BJ (cell line): ENCODE data around the gene PSD4. TPM values are rescaled to one million over a fixed set of nuclear protein-coding genes. Genes with fewer than 3 reads are reported as not detected.

Source experiments
- CTCF ChIA-PET: fragments of 350-600 bp; formaldehyde crosslinking; extraction: SDS; loops from one replicate; lab custom pipeline; 2021; ENCODE audit warnings: antibody characterized with exemption, inconsistent platforms; lab: Yijun Ruan, JAX
- POLR2A ChIA-PET: fragments of 300-600 bp; sonication (Branson Sonifier 250); formaldehyde crosslinking; extraction: SDS; loops from one replicate; lab custom pipeline; 2021; ENCODE audit warnings: antibody characterized with exemption; lab: Charles Lee
- DNase-seq: peaks from one replicate; pipeline ENCODE4 v3.0.0-alpha.2; 2011; ENCODE audit warnings: low read depth
- H3K27me3 ChIP-seq: 2 replicates; pipeline ENCODE4 v1.6.0; 2011; ENCODE audit warnings: low read length; ENCODE audit not compliant: control insufficient read depth, insufficient read depth
- H3K36me3 ChIP-seq: 2 replicates; pipeline ENCODE4 v1.5.1; 2011; ENCODE audit warnings: low read length; ENCODE audit not compliant: control insufficient read depth, insufficient read depth
- H3K4me3 ChIP-seq: 2 replicates; pipeline ENCODE4 v1.5.1; 2011; ENCODE audit warnings: low read depth, mild to moderate bottlenecking, control low read depth, low read length
- CTCF ChIP-seq: IDR thresholded peaks from 2 replicates; pipeline ENCODE4 v1.5.1; 2011; ENCODE audit warnings: low read depth, mild to moderate bottlenecking, control low read depth, inconsistent platforms, low read length, moderate library complexity; ENCODE audit not compliant: insufficient read depth
- polyA minus RNA-seq: library from RNA; depleted of rRNA, polyadenylated mRNA; stranded (reverse); fragments of >200 nt; gene quantifications from 2 replicates; pipeline ENCODE4 v1.2.3, GENCODE V29; 2011; rRNA and poly(A)+ RNA removed
- polyA plus RNA-seq: library from polyadenylated mRNA; depleted of rRNA; stranded (reverse); fragments of >200 nt; gene quantifications from 2 replicates; pipeline ENCODE4 v1.2.3, GENCODE V29; 2011; rRNA removed

Gene PSD4
- 0.93 and 1.9 TPM in 2 replicates for polyA plus RNA-seq
- polyA minus RNA-seq: 1.4 and 1.9 TPM in 2 replicates

GRCh38 chr2:113173542-113174375 is at the start of gene PSD4:
Gene PSD4, plus strand, starts transcription at chr2:113173971. Its CDS starts 8,486 bp downstream, at chr2:113182457.
- CTCF ChIA-PET: interaction anchor here (0.7 to 1.2 kb wide), 4 partner anchors 25 to 36 kb away, joined by 3 to 4 read pairs (median 4); no protein-coding TSS in a partner anchor

GRCh38 chr2:113124181-113124961 is 49.4 kb upstream of the PSD4 start:
- ChIA-PET CTCF (interaction anchor here (3.4 to 4.1 kb wide), 2 partner anchors 14 to 266 kb away, joined by 14 to 28 read pairs; no protein-coding TSS in a partner anchor), POLR2A (no interaction called here)

More at GRCh38 chr2:113173542-113174375, at the start of gene PSD4:
- DNase-seq: no peak
- POLR2A ChIA-PET: no interaction called here
- Histone ChIP-seq H3K4me3 (no peak within 1 kb of the TSS), H3K27me3 (no peaks in the 10 kb centered on the region), H3K36me3 (no peaks in the 10 kb centered on the region)
- TF ChIP-seq CTCF: no peak

DNA sequence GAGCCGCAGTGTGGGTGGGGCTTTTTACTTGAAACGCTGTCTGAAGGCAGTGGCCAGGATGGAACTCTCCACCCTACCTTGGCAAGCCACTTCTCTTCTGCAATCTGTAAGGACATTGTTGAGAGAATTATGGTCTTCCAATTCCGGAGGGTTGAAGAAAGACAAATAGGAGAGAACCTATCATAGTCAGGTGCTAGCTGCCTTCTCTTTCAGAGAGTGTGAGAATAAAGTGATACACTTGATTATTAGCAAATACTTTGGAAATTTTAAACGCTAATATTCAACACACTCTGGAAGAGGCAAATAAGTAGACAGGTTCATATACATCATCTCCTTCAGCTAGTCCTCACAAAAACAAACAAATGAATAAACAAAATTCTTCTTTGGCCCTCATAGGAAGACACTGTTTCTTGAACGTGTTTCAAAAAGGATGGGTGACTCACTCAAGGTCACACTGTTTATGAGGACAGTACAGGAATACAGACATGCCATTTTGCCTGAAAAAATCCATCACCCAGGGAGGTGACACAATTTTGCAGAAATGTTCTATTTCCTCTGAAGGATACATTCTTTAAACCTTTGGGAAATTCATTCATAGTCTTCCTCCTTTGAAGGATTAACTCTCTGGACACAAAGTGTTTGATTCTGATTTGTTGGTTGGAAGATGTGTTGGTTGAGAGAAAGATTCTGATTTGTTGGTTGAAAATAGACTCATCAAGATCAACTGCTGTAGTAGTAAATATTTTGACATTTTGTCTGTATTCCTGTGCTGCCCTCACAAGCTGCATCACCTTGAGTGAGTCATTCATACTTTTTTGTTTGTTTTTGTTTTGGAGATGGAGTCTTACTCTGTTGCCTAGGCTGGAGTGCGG is 48.6 kb upstream of the PSD4 start:
- Histone ChIP-seq H3K36me3 (no peaks in the 10 kb centered on the region), H3K27me3 (peaks cover 1% of the 10 kb centered on the region; the same call in 1 of the 2 replicates), H3K4me3 (no peak overlapping the region)
- ChIA-PET CTCF (interaction anchor here (3.4 to 4.1 kb wide), 2 partner anchors 13 to 265 kb away, joined by 14 to 28 read pairs; no protein-coding TSS in a partner anchor), POLR2A (no interaction called here)
- peak; percentile 19 for DNase-seq
- TF ChIP-seq CTCF: no peak

More at GRCh38 chr2:113124181-113124961, 49.4 kb upstream of the PSD4 start:
- no peak for DNase-seq
- peaks cover 3% of the 10 kb centered on the region; the same call in 1 of the 2 replicates for H3K27me3 ChIP-seq
- no peak overlapping the region for H3K4me3 ChIP-seq
- no peaks in the 10 kb centered on the region for H3K36me3 ChIP-seq
- TF ChIP-seq CTCF: no peak

GRCh38 chr2:113126845-113127645 is 46.7 kb upstream of the PSD4 start, which contains the start of gene IL1RN:
Gene IL1RN, plus strand, starts transcription at chr2:113127598. Its CDS starts 27 bp downstream, at chr2:113127625.
- H3K36me3 ChIP-seq: no peaks in the 10 kb centered on the region
- no peak for DNase-seq
- ChIA-PET POLR2A (no interaction called here), CTCF (interaction anchor here (3.4 to 4.1 kb wide), 2 partner anchors 11 to 263 kb away, joined by 14 to 28 read pairs; no protein-coding TSS in a partner anchor)
- no peak within 1 kb of the TSS for H3K4me3 ChIP-seq
- no peaks in the 10 kb centered on the region; the same call in 1 of the 2 replicates for H3K27me3 ChIP-seq
- TF ChIP-seq CTCF: no peak
